IMR-90 (cell line): ENCODE results near the gene ANGPT4. TPM values are rescaled to one million over a fixed set of nuclear protein-coding genes. Genes with fewer than 3 reads are reported as not detected.

ENCODE experiments used
- ATAC-seq: fragments of 200-7000 bp; cut with Tn5 transposase; 2 replicates; pipeline ENCODE4 v1.9.1; 2020; ENCODE audit warnings: low read depth, mild to moderate bottlenecking, moderate library complexity
- BruUV-seq: library from RNA; stranded (reverse); fragments of 400-500 nt; replicated peaks from 2 replicates; lab custom pipeline; 2021; lab: Mats Ljungman, UMichigan
- CTCF ChIA-PET: fragments of 300-600 bp; formaldehyde crosslinking; extraction: SDS; loops from one replicate; lab custom pipeline; 2021; ENCODE audit warnings: antibody characterized with exemption; lab: Yijun Ruan, JAX
- POLR2A ChIA-PET: fragments of 300-600 bp; sonication (Branson Sonifier 250); formaldehyde crosslinking; loops from one replicate; lab custom pipeline; 2022; ENCODE audit warnings: antibody characterized with exemption; ENCODE audit not compliant: unreplicated experiment; lab: Charles Lee
- DNase-seq: peaks from one replicate; pipeline ENCODE4 v3.0.0; 2013
- H2AFZ ChIP-seq: replicated peaks from 2 replicates; pipeline ENCODE3; 2013; ENCODE audit warnings: low read length, mild to moderate bottlenecking; ENCODE audit not compliant: poor library complexity
- H2AK5ac ChIP-seq: 2 replicates; pipeline ENCODE4 v1.6.1; 2013; ENCODE audit warnings: low read depth, low read length, inconsistent platforms
- H2AK9ac ChIP-seq: replicated peaks from 2 replicates; pipeline ENCODE3; 2013; ENCODE audit warnings: mild to moderate bottlenecking, low read depth, low read length, moderate library complexity; ENCODE audit not compliant: poor library complexity
- H2BK120ac ChIP-seq: 2 replicates; pipeline ENCODE4 v1.6.1; 2013; ENCODE audit warnings: low read depth, low read length, inconsistent platforms
- H2BK15ac ChIP-seq: 3 replicates; pipeline ENCODE4 v1.6.1; 2013; ENCODE audit warnings: low read depth, low read length, inconsistent platforms
- H2BK20ac ChIP-seq: 2 replicates; pipeline ENCODE4 v1.6.1; 2013; ENCODE audit warnings: low read depth, mild to moderate bottlenecking, inconsistent platforms, low read length, moderate library complexity
- H2BK5ac ChIP-seq: 2 replicates; pipeline ENCODE4 v1.6.1; 2013; ENCODE audit warnings: mild to moderate bottlenecking, low read depth, low read length, inconsistent platforms; ENCODE audit not compliant: poor library complexity, severe bottlenecking
- H3K14ac ChIP-seq: replicated peaks from 2 replicates; pipeline ENCODE4 v1.6.1; 2013; ENCODE audit warnings: low read depth, low read length, inconsistent platforms
- H3K18ac ChIP-seq: 2 replicates; pipeline ENCODE4 v1.6.1; 2013; ENCODE audit warnings: low read depth, low read length, control low read depth
- H3K23ac ChIP-seq: 2 replicates; pipeline ENCODE4 v1.6.1; 2013; ENCODE audit warnings: low read depth, low read length, inconsistent platforms
- H3K27ac ChIP-seq: 2 replicates; pipeline ENCODE4 v1.5.1; 2013; ENCODE audit warnings: mild to moderate bottlenecking, control low read depth, low read length; ENCODE audit not compliant: insufficient read depth
- H3K27me3 ChIP-seq: 2 replicates; pipeline ENCODE4 v1.6.1; 2013; ENCODE audit warnings: low read length; ENCODE audit not compliant: control insufficient read depth, insufficient read depth
- H3K36me3 ChIP-seq: 2 replicates; pipeline ENCODE4 v1.6.1; 2013; ENCODE audit warnings: low read length, mixed read lengths; ENCODE audit not compliant: control insufficient read depth, insufficient read depth
- H3K4ac ChIP-seq: 2 replicates; pipeline ENCODE4 v1.6.1; 2013; ENCODE audit warnings: low read depth, low read length, inconsistent platforms
- H3K4me1 ChIP-seq: 2 replicates; pipeline ENCODE4 v1.6.1; 2013; ENCODE audit warnings: low read length, mixed read lengths; ENCODE audit not compliant: control insufficient read depth, insufficient read depth
- H3K4me2 ChIP-seq: 2 replicates; pipeline ENCODE4 v1.6.1; 2013; ENCODE audit warnings: low read depth, mild to moderate bottlenecking, control low read depth, low read length, moderate library complexity
- H3K4me3 ChIP-seq: 2 replicates; pipeline ENCODE4 v1.5.1; 2013; ENCODE audit warnings: low read depth, mild to moderate bottlenecking, control low read depth, low read length, moderate library complexity; ENCODE audit not compliant: insufficient read depth
- H3K56ac ChIP-seq: 2 replicates; pipeline ENCODE4 v1.6.1; 2013; ENCODE audit warnings: low read length, inconsistent platforms; ENCODE audit not compliant: insufficient read depth; ENCODE audit errors: extremely low read depth
- H3K79me1 ChIP-seq, 2 experiments: 2 replicates each; pipeline ENCODE4 v1.6.1; 2013; ENCODE audit warnings: low read length in 2 of 2, inconsistent platforms in 1 of 2, low read depth in 1 of 2
- H3K9ac ChIP-seq: 2 replicates; pipeline ENCODE4 v1.6.1; 2013; ENCODE audit warnings: low read depth, low read length, control low read depth
- H3K9me1 ChIP-seq: 2 replicates; pipeline ENCODE4 v1.6.1; 2013; ENCODE audit warnings: low read length, inconsistent platforms; ENCODE audit not compliant: insufficient read depth
- H3K9me3 ChIP-seq: 2 replicates; pipeline ENCODE4 v1.6.1; 2013; ENCODE audit warnings: low read length; ENCODE audit not compliant: control insufficient read depth, insufficient read depth
- H4K20me1 ChIP-seq: 2 replicates; pipeline ENCODE4 v1.6.1; 2013; ENCODE audit warnings: low read length, inconsistent platforms; ENCODE audit not compliant: insufficient read depth
- H4K5ac ChIP-seq: 2 replicates; pipeline ENCODE4 v1.6.1; 2013; ENCODE audit warnings: mild to moderate bottlenecking, low read depth, low read length, control low read depth
- H4K8ac ChIP-seq, 2 experiments: 2 replicates each; pipeline ENCODE4 v1.6.1; 2013; ENCODE audit warnings: low read depth in 2 of 2, low read length in 2 of 2, control low read depth in 1 of 2, inconsistent platforms in 1 of 2
- H4K91ac ChIP-seq: 2 replicates; pipeline ENCODE4 v1.6.1; 2013; ENCODE audit warnings: low read depth, low read length, inconsistent platforms; ENCODE audit not compliant: insufficient read depth
- BHLHE40 ChIP-seq: fragments of 150-350 bp; IDR thresholded peaks from 2 replicates; pipeline ENCODE4 v1.6.1; 2016; ENCODE audit warnings: mild to moderate bottlenecking, low read depth, low read length
- CEBPB ChIP-seq: IDR thresholded peaks from 2 replicates; pipeline ENCODE4 v1.6.1; 2012; ENCODE audit warnings: low read depth, low read length, improper control_type of control experiment
- CHD1 ChIP-seq: IDR thresholded peaks from 2 replicates; pipeline ENCODE4 v1.6.1; 2012; ENCODE audit warnings: low read depth, low read length, improper control_type of control experiment
- CTCF ChIP-seq: conservative IDR thresholded peaks from 2 replicates; pipeline ENCODE4 v1.5.1; 2012; ENCODE audit warnings: mild to moderate bottlenecking, low read depth, low read length, improper control_type of control experiment
- FOS ChIP-seq: fragments of 150-350 bp; IDR thresholded peaks from 2 replicates; pipeline ENCODE4 v1.6.1; 2016; ENCODE audit warnings: low read depth, low read length
- MAFK ChIP-seq: IDR thresholded peaks from 2 replicates; pipeline ENCODE4 v1.6.1; 2012; ENCODE audit warnings: low read depth, low read length, improper control_type of control experiment
- MAZ ChIP-seq: IDR thresholded peaks from 2 replicates; pipeline ENCODE4 v1.6.1; 2012; ENCODE audit warnings: low read depth, mild to moderate bottlenecking, low read length, improper control_type of control experiment, moderate library complexity, borderline replicate concordance
- MXI1 ChIP-seq: IDR thresholded peaks from 2 replicates; pipeline ENCODE4 v1.6.1; 2012; ENCODE audit warnings: low read depth, mild to moderate bottlenecking, low read length, moderate library complexity, borderline replicate concordance
- NFE2L2 ChIP-seq: fragments of 150-350 bp; IDR thresholded peaks from 2 replicates; pipeline ENCODE4 v1.6.1; 2016; ENCODE audit warnings: low read depth, mild to moderate bottlenecking, low read length
- POLR2A ChIP-seq: IDR thresholded peaks from 2 replicates; pipeline ENCODE4 v1.6.1; 2012; ENCODE audit warnings: mild to moderate bottlenecking, low read depth, low read length
- RAD21 ChIP-seq: IDR thresholded peaks from 2 replicates; pipeline ENCODE4 v1.6.1; 2012; ENCODE audit warnings: low read length, improper control_type of control experiment
- RCOR1 ChIP-seq: IDR thresholded peaks from 2 replicates; pipeline ENCODE4 v1.6.1; 2012; ENCODE audit warnings: mild to moderate bottlenecking, low read length, improper control_type of control experiment; ENCODE audit not compliant: insufficient replicate concordance
- RFX5 ChIP-seq: IDR thresholded peaks from 2 replicates; pipeline ENCODE4 v1.8.0; 2012; ENCODE audit warnings: low read depth, mild to moderate bottlenecking, low read length, moderate library complexity
- SMC3 ChIP-seq: fragments of 150-350 bp; IDR thresholded peaks from 2 replicates; pipeline ENCODE4 v1.6.1; 2016; ENCODE audit warnings: low read depth, mild to moderate bottlenecking, antibody characterized with exemption, low read length, moderate library complexity
- USF2 ChIP-seq: fragments of 150-350 bp; IDR thresholded peaks from 2 replicates; pipeline ENCODE4 v1.6.1; 2017; ENCODE audit warnings: mild to moderate bottlenecking, antibody characterized with exemption, low read length, low read depth
- WGBS, 2 experiments: methylation state at CpG; one replicate each; pipeline versions ENCODE4 v1.1.5 to v1.1.7; 2013; ENCODE audit warnings: missing lambda C conversion rate in 2 of 2; ENCODE audit not compliant: insufficient read length in 1 of 2; ENCODE audit errors: extremely low coverage in 2 of 2; 5-methylcytosine and 5-hydroxymethylcytosine counted together
- dilution Hi-C: fragments of 300-500 bp; cut with HindIII; formaldehyde crosslinking; loops from one replicate; pipeline ENCODE4 v1.14.3; 2018; ENCODE audit warnings: low sequenced_read_pairs; ENCODE audit not compliant: unreplicated experiment
- in situ Hi-C: fragments of 300-500 bp; cut with MboI; formaldehyde crosslinking; loops from 3 replicates; pipeline ENCODE4 v1.14.3; 2019; ENCODE audit warnings: low sequenced_read_pairs, inconsistent platforms, mixed read lengths
- intact Hi-C: fragments of 100-400 bp; cut with micrococcal nuclease; formaldehyde crosslinking; loops from 2 replicates; pipeline ENCODE4 v1.10.0; 2022
- polyA plus RNA-seq, 3 experiments: library from polyadenylated mRNA; depleted of rRNA; stranded (reverse); fragments of >200 nt; gene quantifications; 2 replicates each; pipeline ENCODE4 v1.2.3, GENCODE V29; 2012; ENCODE audit warnings: low replicate concordance in 1 of 3
- total RNA-seq: library from RNA; depleted of rRNA; stranded (reverse); fragments of >200 nt; gene quantifications from 2 replicates; pipeline ENCODE4 v1.2.3, GENCODE V29; 2012
- TF ChIP-seq, protein P1 (sequence below): fragments of 150-350 bp; IDR thresholded peaks from 2 replicates; pipeline ENCODE4 v1.6.1; 2016; ENCODE audit warnings: low read depth, mild to moderate bottlenecking, low read length, moderate library complexity, borderline replicate concordance

Gene ANGPT4
- total and polyA plus RNA-seq, 2 of the 4 experiments (the other 2 are of a cell fraction): not detected

- Histone ChIP-seq H3K9ac (no peak overlapping the region), H3K27me3 (no peaks in the 10 kb centered on the region), H3K18ac (no peak overlapping the region), H3K4ac (no peak overlapping the region), H3K27ac (no peak overlapping the region), H2AFZ (no peak overlapping the region), H2BK120ac (no peak overlapping the region), H3K4me3 (no peak overlapping the region), H3K56ac (no peak overlapping the region), H3K9me3 (no peaks in the 10 kb centered on the region), H2BK5ac (no peak overlapping the region), H3K23ac (no peak overlapping the region), H4K8ac (no peak overlapping the region), H2BK20ac (no peak overlapping the region), H2BK15ac (no peak overlapping the region), H4K91ac (no peak overlapping the region), H4K5ac (no peak overlapping the region), H3K14ac (no peak overlapping the region), H3K4me1 (peaks cover 6% of the 10 kb centered on the region; the same call in 1 of the 2 replicates), H3K9me1 (peaks cover 13% of the 10 kb centered on the region; the same call in 1 of the 2 replicates), H3K4me2 (no peak overlapping the region), H4K20me1 (no peaks in the 10 kb centered on the region), H3K36me3 (no peaks in the 10 kb centered on the region), H3K79me1 (peaks cover 24 to 46% of the 10 kb centered on the region in 2 experiments), H2AK5ac (no peak overlapping the region), H2AK9ac (no peak overlapping the region)
- no CpG with 5 or more reads among the region's 1 CpG for WGBS, 2 experiments
- ChIA-PET POLR2A (interaction anchor here (0.6 kb wide), 1 partner anchor 111 kb away, joined by 4 read pairs; no protein-coding TSS in a partner anchor), CTCF (no interaction called here)
- dilution Hi-C loops: no loop called here
- no peak for DNase-seq
- TF ChIP-seq FOS (no peak), BHLHE40 (no peak), CTCF (no peak), POLR2A (no peak), MXI1 (no peak), RFX5 (no peak), NFE2L2 (no peak), MAFK (no peak), MAZ (no peak), RCOR1 (no peak), USF2 (no peak), CHD1 (no peak), SMC3 (no peak), CEBPB (no peak), RAD21 (no peak)
- TF ChIP-seq, protein P1, sequence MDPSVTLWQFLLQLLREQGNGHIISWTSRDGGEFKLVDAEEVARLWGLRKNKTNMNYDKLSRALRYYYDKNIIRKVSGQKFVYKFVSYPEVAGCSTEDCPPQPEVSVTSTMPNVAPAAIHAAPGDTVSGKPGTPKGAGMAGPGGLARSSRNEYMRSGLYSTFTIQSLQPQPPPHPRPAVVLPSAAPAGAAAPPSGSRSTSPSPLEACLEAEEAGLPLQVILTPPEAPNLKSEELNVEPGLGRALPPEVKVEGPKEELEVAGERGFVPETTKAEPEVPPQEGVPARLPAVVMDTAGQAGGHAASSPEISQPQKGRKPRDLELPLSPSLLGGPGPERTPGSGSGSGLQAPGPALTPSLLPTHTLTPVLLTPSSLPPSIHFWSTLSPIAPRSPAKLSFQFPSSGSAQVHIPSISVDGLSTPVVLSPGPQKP: no peak
- BruUV-seq: no TSS peak
- intact Hi-C loops: no loop called here
- ATAC-seq: no peak
- in situ Hi-C loops: no loop called here
Measured at GRCh38 chr20:836190-836589, 79.9 kb downstream of the ANGPT4 start.
